WERI-Rb-1 (cell line): Measurements from ENCODE around the gene NTRK1.

Experiments
- DNase-seq: peaks from one replicate; pipeline ENCODE4 v3.0.0-alpha.2; 2020
- H3K27ac ChIP-seq: fragments of 250-450 bp; sonication (Bioruptor Pico); 2 replicates; pipeline ENCODE4 v1.5.1; 2020; ENCODE audit warnings: mild to moderate bottlenecking, moderate library complexity
- H3K27me3 ChIP-seq: fragments of 250-450 bp; sonication (Bioruptor Pico); 2 replicates; pipeline ENCODE4 v1.5.1; 2021; ENCODE audit warnings: mild to moderate bottlenecking, low read depth, moderate library complexity; ENCODE audit not compliant: insufficient read depth, severe bottlenecking
- H3K36me3 ChIP-seq: fragments of 250-450 bp; sonication (Bioruptor Pico); 2 replicates; pipeline ENCODE4 v1.5.1; 2020; ENCODE audit warnings: mild to moderate bottlenecking, moderate library complexity
- H3K4me3 ChIP-seq: 2 replicates; pipeline ENCODE4 v1.5.1; 2011; ENCODE audit warnings: low read depth, mild to moderate bottlenecking, control low read depth, low read length
- H3K9me3 ChIP-seq: fragments of 250-450 bp; sonication (Bioruptor Pico); 2 replicates; pipeline ENCODE4 v1.5.1; 2021; ENCODE audit warnings: mild to moderate bottlenecking, moderate library complexity; ENCODE audit not compliant: severe bottlenecking
- TF ChIP-seq, protein P1 (sequence below): IDR thresholded peaks from 2 replicates; pipeline ENCODE4 v1.5.1; 2011; ENCODE audit warnings: low read depth, mild to moderate bottlenecking, control low read depth, inconsistent platforms, low read length

Gene NTRK1

DNA sequence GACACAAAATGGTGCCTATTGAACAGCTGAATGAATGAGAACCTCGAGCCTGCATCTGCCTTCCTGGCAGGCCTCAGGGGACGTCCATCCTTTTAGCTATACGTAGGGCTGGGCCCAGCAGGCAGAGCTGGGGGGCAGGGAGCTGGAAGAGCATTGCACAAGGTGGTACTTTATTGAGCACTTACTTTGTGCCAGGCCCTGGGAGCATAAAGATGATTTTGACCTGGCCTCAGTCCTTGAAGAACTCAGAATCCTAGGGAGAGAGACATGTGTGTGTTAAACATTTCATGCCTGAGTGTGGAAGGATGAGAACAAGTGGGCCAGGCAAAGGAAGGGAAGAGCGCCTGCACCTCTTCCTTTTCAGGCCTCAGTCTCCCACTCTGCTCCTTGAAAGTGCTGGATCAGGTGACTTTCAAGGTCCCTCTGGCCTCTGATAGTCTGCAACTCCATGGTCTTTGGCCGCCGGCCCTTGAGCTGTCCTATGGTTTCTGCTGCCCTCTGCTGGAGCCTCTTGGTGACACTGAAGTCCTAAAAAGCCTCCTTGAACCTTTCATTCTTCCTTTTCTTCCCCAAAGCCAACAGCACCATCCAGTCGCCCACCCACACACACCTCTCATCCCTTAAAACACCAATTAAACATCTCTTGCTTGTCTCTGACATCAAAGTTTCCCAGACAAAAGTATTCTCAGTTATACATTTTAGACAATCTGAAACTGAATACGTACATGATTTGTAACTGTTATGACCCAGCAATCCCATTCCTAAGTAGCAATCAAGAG is 29.3 kb downstream of the NTRK1 start:
- Histone ChIP-seq H3K4me3 (no peak overlapping the region), H3K36me3 (no peaks in the 10 kb centered on the region), H3K9me3 (no peaks in the 10 kb centered on the region), H3K27me3 (no peaks in the 10 kb centered on the region), H3K27ac (no peak overlapping the region; the same call in 1 of the 2 replicates)
- peak; percentile 93 for DNase-seq
- TF ChIP-seq, protein P1, sequence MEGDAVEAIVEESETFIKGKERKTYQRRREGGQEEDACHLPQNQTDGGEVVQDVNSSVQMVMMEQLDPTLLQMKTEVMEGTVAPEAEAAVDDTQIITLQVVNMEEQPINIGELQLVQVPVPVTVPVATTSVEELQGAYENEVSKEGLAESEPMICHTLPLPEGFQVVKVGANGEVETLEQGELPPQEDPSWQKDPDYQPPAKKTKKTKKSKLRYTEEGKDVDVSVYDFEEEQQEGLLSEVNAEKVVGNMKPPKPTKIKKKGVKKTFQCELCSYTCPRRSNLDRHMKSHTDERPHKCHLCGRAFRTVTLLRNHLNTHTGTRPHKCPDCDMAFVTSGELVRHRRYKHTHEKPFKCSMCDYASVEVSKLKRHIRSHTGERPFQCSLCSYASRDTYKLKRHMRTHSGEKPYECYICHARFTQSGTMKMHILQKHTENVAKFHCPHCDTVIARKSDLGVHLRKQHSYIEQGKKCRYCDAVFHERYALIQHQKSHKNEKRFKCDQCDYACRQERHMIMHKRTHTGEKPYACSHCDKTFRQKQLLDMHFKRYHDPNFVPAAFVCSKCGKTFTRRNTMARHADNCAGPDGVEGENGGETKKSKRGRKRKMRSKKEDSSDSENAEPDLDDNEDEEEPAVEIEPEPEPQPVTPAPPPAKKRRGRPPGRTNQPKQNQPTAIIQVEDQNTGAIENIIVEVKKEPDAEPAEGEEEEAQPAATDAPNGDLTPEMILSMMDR, result peak; percentile 97

DNA sequence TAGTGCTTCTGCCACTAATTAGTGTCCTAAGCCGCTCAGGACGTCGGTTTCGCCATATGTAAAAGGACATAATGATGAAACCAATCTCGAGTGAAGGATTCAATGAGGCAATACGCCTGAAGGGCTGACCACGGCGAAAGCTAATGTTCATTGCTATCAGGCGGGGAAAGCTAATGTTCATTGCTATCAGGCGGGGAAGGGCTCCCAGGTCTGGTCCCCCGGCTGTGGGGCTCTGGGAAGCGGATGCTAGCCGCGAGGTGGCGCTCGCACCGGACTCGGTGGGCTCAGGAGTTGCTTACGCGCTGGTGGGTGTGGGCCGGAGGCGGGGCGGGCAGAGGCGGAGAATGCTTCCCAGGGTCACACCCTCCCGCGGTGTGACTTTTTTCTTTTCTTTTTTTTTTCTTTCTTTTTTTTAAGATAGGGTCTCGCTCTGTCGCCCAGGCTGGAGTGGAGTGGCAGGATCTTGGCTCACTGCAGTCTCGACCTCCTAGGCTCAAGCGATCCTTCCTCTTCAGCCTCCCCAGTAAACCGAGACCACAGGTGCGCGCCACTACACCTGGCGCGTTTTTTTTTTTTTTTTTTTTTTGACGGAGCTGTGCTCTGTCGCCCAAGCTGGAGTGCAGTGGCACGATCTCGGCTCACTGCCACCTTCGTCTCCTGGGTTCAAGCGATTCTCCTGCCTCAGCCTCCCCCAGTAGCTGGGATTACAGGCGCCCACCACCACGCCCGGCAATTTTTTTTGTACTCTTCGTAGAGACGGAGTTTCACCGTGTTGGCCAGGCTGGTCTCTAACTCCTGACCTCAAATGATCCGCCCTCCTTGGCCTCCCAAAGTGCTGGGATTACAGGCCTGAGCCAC is 31.8 kb downstream of the NTRK1 start:
- Histone ChIP-seq H3K4me3 (peak overlapping the region; percentile 54), H3K27me3 (no peaks in the 10 kb centered on the region), H3K27ac (peak overlapping the region; percentile 52), H3K9me3 (no peaks in the 10 kb centered on the region), H3K36me3 (no peaks in the 10 kb centered on the region)
- TF ChIP-seq, protein P1, result peak; percentile 98
- peak; percentile 99 for DNase-seq

DNA sequence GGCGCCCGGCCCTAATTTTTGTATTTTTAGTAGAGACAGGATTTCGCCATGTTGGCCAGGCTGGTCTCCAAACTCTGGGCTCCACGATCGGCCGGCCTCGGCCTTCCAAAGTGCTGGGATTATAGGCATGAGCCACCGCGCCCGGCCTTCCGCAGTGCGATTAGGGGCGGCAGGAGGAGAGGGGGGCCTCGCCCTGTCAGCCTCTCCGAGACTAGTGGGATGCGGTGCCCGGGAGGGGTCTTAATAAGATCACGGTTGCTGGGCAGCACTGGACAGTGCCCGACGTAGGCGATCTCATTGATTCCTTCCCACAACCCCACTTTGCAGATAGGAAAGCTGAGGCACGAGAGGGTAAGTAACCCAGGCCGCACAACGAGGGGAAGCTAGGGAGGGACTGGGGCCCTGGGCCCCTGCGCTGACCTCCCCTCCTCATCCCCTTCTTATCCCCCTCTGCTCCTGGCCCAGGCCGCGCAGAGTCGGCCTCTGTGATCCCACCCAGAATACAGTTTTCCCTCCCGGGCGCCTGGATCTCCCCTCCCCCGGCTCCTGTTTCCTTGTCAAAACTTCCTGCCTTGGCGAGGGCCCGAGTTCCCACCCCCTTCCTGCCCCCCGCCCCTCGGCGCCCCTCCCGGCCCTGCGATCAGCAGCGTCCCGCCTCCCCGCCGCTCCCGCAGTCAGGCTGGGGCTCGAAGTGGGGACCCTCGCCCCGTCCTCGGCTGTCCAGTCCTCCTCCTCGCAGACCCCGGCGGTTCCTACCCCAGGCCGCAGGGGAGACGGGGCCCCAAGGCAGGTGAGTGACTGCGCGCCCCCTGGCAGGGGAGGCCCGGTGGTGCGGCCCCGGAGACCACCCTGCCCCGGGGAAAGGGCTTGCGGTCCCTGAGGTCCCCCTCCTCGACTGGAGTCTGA is 32.6 kb downstream of the NTRK1 start, which contains the start of gene PEAR1:
Gene PEAR1, plus strand, starts transcription at position 671 of the 906 bp plus-strand sequence. CDS start 10,209 bp downstream, outside the sequence.
- no peaks in the 10 kb centered on the region for H3K36me3 ChIP-seq
- H3K9me3 ChIP-seq, result no peaks in the 10 kb centered on the region
- no peak for DNase-seq
- H3K27me3 ChIP-seq, result no peaks in the 10 kb centered on the region
- H3K4me3 ChIP-seq, result no peak within 1 kb of the TSS
- TF ChIP-seq, protein P1, result no peak
- H3K27ac ChIP-seq, result no peak within 1 kb of the TSS

DNA sequence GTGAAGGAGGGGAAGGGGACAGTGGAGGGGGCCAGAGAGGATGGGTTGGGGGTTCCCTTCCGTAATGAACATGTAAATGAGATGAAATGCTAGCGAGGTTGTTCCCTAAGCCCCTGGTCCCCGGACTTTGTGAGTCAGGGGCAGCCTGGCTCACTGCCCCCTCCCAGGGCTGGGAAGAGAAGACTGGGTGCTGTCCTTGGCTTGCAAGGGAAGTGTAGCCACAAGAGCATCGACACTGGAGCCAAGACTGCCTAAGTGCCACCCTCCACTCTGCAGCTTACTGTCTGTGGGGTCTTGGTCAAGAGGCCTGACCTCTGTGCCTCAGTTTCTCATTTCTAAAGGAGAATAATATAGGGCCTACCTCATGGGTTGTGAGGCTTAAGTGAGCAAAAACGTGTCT is 33.3 kb downstream of the NTRK1 start:
- TF ChIP-seq, protein P1, result no peak
- Histone ChIP-seq H3K4me3 (no peak overlapping the region), H3K27me3 (no peaks in the 10 kb centered on the region), H3K27ac (no peak overlapping the region), H3K36me3 (no peaks in the 10 kb centered on the region), H3K9me3 (no peaks in the 10 kb centered on the region)
- DNase-seq, result no peak

DNA sequence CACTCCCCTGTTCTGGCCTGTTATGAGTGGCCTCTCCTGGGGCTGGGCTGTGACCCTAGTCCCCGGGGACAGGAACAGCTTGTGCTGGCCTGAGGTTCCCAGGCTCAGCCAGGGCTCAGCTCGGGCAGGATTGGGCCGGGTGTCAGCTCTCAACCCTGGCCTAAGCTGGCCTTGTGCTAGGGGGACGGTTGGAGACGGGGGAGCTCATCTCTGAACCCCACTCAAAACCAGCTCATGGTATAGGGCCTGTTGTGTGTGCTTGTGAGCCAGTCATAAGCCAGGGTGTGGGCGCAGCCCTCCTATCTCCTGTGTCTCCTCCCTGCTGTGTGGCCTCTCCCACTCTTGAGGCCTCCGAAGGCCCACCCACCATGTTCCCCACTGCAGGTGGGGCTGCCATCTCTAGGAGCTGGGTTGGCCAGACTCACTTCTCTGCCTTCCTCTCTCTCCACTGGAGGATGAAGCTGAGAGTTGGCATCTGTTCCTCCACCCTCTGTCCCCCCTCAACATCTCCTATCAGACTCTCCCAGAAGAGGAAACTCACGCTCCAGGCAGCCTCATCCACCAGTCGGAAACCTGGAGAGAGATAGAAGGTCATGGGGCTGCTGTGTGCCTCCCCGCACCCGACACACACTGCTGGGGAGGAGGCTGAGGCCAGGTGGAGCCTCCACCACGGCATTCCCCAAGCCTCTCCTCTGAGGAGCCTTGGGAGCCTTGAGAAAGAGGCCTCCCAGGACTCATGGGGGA is 34.2 kb downstream of the NTRK1 start:
- TF ChIP-seq, protein P1, result no peak
- H3K4me3 ChIP-seq, result no peak overlapping the region

More for the DNA sequence above, 34.2 kb downstream of the NTRK1 start:
- H3K27me3 ChIP-seq, result no peaks in the 10 kb centered on the region
- no peaks in the 10 kb centered on the region for H3K9me3 ChIP-seq
- H3K27ac ChIP-seq, result no peak overlapping the region
- DNase-seq, result peak; percentile 72
- no peaks in the 10 kb centered on the region for H3K36me3 ChIP-seq
